Natural killer cell treated with Interleukin-12 subunit alpha and Interleukin-12 subunit beta and Interleukin-15 and Interleukin-18, amount 100 ng/mL, for 72 hours (primary cell): Measurements from ENCODE around the gene RASSF5. TPM values are rescaled to one million over a fixed set of nuclear protein-coding genes. Genes with fewer than 3 reads are reported as not detected.

Experiments used
- ATAC-seq, 2 donors: fragments of 150-1000 bp; cut with Tn5 transposase in 1 of 2; sonication (Bioruptor Pico), chemical (Tn5 transposase) in 1 of 2; 2 replicates each; pipeline ENCODE4 v1.10.0; 2021
- DNase-seq: peaks from one replicate; pipeline ENCODE4 v3.0.0; 2022; ENCODE audit warnings: low spot score
- H3K27ac Mint-ChIP-seq, 2 donors: 1 replicate in 1 of 2; 2 replicates in 1 of 2; pipeline ENCODE4 v1.8.0; 2022; ENCODE audit warnings: mixed read lengths in 2 of 2, mild to moderate bottlenecking in 1 of 2, moderate library complexity in 1 of 2
- H3K27me3 Mint-ChIP-seq, 2 donors: 1 replicate in 1 of 2; 2 replicates in 1 of 2; pipeline ENCODE4 v1.8.0; 2022; ENCODE audit warnings: mixed read lengths in 2 of 2
- H3K36me3 Mint-ChIP-seq: one replicate; pipeline ENCODE4 v1.8.0; 2022; ENCODE audit warnings: mixed read lengths
- H3K4me1 Mint-ChIP-seq, 2 donors: 1 replicate in 1 of 2; 2 replicates in 1 of 2; pipeline ENCODE4 v1.8.0; 2022; ENCODE audit warnings: low read depth in 2 of 2, mixed read lengths in 2 of 2, mild to moderate bottlenecking in 1 of 2
- H3K4me3 Mint-ChIP-seq: one replicate; pipeline ENCODE4 v1.8.0; 2022; ENCODE audit warnings: mixed read lengths
- H3K9me3 Mint-ChIP-seq: 2 replicates; pipeline ENCODE4 v1.8.0; 2022; ENCODE audit warnings: mixed read lengths
- total RNA-seq, 2 donors: library from RNA; stranded (reverse); gene quantifications; one replicate each; pipeline ENCODE4 v1.2.3, GENCODE V29; 2022

The RASSF5 gene
- total RNA-seq, 2 donors from 2014 or later: 178 to 260 TPM

DNA sequence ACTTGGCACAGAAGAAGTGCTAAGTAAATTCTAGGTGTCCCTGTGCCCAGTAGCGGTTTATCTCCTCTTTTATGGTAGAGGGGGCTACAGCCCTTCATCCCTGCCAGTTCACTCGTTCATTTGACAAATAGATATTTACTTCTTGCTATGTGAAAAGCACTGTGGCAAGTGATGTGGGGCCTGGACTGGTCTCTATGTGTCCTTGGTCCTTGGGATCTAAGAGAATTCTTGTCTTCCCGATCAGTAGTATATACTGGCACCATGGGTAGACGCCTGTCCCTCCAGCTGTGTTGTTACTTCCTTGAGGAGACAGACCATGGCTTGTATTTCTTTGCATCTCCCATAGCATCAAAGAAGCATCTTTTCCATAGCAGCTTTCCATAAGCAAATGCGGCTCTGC is 75.2 kb downstream of the RASSF5 start:
- Mint-ChIP-seq H3K4me1 (peaks cover 89 to 91% of the 10 kb centered on the region in 2 donors), H3K27ac (peak overlapping the region; percentile 99 to 100), H3K9me3 (no peaks in the 10 kb centered on the region)

GRCh38 chr1:206582971-206583706 is 75.8 kb downstream of the RASSF5 start:
- DNase-seq (no peak), ATAC-seq (no peak)
- Mint-ChIP-seq H3K36me3 (peaks cover 29% of the 10 kb centered on the region), H3K4me1 (peaks cover 85 to 89% of the 10 kb centered on the region in 2 donors), H3K4me3 (peak overlapping the region; percentile 91), H3K27ac (peak overlapping the region; percentile 99 to 100), H3K9me3 (no peaks in the 10 kb centered on the region), H3K27me3 (no peaks in the 10 kb centered on the region)

More for the DNA sequence above, 75.2 kb downstream of the RASSF5 start:
- peaks cover 27% of the 10 kb centered on the region for H3K36me3 Mint-ChIP-seq
- DNase-seq (no peak), ATAC-seq (no peak)
- peak overlapping the region; percentile 91 for H3K4me3 Mint-ChIP-seq
- no peaks in the 10 kb centered on the region for H3K27me3 Mint-ChIP-seq

DNA sequence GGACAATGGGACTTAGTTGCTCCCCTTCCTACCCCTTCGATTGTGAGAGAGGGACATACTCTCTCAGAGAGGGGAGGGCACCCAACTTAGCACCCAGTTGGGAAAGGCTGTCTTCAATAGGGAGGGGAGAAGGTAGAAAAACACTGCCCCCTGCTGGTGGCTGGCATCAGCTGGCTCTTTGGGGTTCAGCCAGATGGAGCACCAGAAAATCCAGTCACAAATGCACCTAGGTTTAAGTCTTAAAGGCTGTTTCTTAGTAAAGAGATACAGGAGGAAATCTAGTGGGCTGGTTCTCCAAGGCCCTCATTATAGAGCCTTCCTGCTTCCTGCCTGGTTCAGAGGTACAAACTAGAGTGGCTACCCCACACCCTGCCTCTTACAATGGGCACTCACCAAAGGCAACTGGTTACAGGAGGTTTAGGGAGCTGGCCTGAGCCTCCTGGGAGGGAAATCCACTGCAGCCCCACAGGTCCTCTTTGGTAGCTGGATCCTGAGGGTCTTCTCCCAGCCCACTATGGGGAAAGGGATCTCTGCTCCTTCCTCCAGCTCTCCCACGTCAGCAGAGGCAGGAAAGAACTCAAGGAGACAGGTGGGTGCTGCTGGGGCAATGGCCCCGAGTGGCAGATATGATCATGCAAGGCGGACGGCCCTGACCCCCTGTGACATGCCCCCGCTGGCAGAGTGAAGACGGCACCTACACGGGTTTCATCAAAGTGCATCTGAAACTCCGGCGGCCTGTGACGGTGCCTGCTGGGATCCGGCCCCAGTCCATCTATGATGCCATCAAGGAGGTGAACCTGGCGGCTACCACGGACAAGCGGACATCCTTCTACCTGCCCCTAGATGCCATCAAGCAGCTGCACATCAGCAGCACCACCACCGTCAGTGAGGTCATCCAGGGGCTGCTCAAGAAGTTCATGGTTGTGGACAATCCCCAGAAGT is 76.6 kb downstream of the RASSF5 start:
- Mint-ChIP-seq H3K4me1 (peaks cover 82 to 89% of the 10 kb centered on the region in 2 donors), H3K36me3 (peaks cover 27% of the 10 kb centered on the region), H3K9me3 (no peaks in the 10 kb centered on the region), H3K27ac (peak overlapping the region; percentile 99 to 100), H3K27me3 (no peaks in the 10 kb centered on the region), H3K4me3 (peak overlapping the region; percentile 91)
- peak; percentile 43 to 54 for ATAC-seq
- peak; percentile 86 for DNase-seq

GRCh38 chr1:206584683-206585082 is 77.4 kb downstream of the RASSF5 start:
- peaks cover 31% of the 10 kb centered on the region for H3K36me3 Mint-ChIP-seq
- peaks cover 80 to 89% of the 10 kb centered on the region in 2 donors for H3K4me1 Mint-ChIP-seq
- no peaks in the 10 kb centered on the region for H3K27me3 Mint-ChIP-seq
- H3K4me3 Mint-ChIP-seq: peak overlapping the region; percentile 22
- DNase-seq (no peak), ATAC-seq (no peak)
- H3K9me3 Mint-ChIP-seq: no peaks in the 10 kb centered on the region
- peak overlapping the region; percentile 90 to 100 for H3K27ac Mint-ChIP-seq

DNA sequence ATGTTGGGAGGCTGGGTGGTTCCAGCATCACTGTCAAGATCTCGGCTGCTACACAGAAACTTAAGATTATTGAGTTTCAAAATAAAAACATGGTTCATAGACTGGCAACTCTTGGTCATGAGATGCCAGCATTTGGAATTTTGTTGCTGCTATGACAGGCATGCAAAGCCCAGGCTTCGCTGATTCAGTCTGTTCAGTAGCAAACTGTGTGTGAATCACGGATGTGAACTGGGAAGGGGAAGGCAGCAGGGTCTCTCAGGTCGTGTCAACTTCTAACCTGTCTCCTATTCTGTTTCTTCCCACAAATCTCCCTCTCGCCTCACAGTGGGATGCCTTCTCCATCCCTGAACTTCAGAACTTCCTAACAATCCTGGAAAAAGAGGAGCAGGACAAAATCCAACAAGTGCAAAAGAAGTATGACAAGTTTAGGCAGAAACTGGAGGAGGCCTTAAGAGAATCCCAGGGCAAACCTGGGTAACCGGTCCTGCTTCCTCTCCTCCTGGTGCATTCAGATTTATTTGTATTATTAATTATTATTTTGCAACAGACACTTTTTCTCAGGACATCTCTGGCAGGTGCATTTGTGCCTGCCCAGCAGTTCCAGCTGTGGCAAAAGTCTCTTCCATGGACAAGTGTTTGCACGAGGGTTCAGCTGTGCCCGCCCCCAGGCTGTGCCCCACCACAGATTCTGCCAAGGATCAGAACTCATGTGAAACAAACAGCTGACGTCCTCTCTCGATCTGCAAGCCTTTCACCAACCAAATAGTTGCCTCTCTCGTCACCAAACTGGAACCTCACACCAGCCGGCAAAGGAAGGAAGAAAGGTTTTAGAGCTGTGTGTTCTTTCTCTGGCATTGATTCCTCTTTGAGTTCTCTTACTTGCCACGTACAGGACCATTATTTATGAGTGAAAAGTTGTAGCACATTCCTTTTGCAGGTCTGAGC is 79.4 kb downstream of the RASSF5 start:
- DNase-seq: no peak
- Mint-ChIP-seq H3K27me3 (no peaks in the 10 kb centered on the region), H3K4me1 (peaks cover 78 to 89% of the 10 kb centered on the region in 2 donors), H3K27ac (peak overlapping the region; percentile 90 to 99), H3K9me3 (no peaks in the 10 kb centered on the region), H3K36me3 (peaks cover 21% of the 10 kb centered on the region), H3K4me3 (peak overlapping the region; percentile 45)
- no peak for ATAC-seq

- Mint-ChIP-seq H3K27ac (peak overlapping the region; percentile 90 to 99), H3K4me1 (peaks cover 76 to 88% of the 10 kb centered on the region in 2 donors), H3K4me3 (peak overlapping the region; percentile 45), H3K27me3 (no peaks in the 10 kb centered on the region), H3K9me3 (no peaks in the 10 kb centered on the region), H3K36me3 (peaks cover 32% of the 10 kb centered on the region)
- DNase-seq (no peak), ATAC-seq (no peak)
These were observed 80.6 kb downstream of the RASSF5 start for GRCh38 chr1:206587904-206588303.

DNA sequence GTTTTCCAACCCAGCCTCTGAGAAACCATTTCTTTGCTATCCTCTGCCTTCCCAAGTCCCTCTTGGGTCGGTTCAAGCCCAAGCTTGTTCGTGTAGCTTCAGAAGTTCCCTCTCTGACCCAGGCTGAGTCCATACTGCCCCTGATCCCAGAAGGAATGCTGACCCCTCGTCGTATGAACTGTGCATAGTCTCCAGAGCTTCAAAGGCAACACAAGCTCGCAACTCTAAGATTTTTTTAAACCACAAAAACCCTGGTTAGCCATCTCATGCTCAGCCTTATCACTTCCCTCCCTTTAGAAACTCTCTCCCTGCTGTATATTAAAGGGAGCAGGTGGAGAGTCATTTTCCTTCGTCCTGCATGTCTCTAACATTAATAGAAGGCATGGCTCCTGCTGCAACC is 81.2 kb downstream of the RASSF5 start:
- no peak for ATAC-seq

GRCh38 chr1:206589206-206589605 is 81.9 kb downstream of the RASSF5 start:
- Mint-ChIP-seq H3K27me3 (no peaks in the 10 kb centered on the region), H3K4me1 (peaks cover 70 to 82% of the 10 kb centered on the region in 2 donors), H3K9me3 (no peaks in the 10 kb centered on the region), H3K36me3 (peaks cover 41% of the 10 kb centered on the region), H3K27ac (peak overlapping the region; percentile 90 to 99), H3K4me3 (peak overlapping the region; percentile 71)
- ATAC-seq (no peak), DNase-seq (no peak)

More for the DNA sequence above, 81.2 kb downstream of the RASSF5 start:
- peak overlapping the region; percentile 71 for H3K4me3 Mint-ChIP-seq
- no peaks in the 10 kb centered on the region for H3K9me3 Mint-ChIP-seq
- peak overlapping the region; percentile 90 to 99 for H3K27ac Mint-ChIP-seq
- peaks cover 74 to 86% of the 10 kb centered on the region in 2 donors for H3K4me1 Mint-ChIP-seq
- no peak for DNase-seq
- H3K36me3 Mint-ChIP-seq: peaks cover 37% of the 10 kb centered on the region
- no peaks in the 10 kb centered on the region for H3K27me3 Mint-ChIP-seq

DNA sequence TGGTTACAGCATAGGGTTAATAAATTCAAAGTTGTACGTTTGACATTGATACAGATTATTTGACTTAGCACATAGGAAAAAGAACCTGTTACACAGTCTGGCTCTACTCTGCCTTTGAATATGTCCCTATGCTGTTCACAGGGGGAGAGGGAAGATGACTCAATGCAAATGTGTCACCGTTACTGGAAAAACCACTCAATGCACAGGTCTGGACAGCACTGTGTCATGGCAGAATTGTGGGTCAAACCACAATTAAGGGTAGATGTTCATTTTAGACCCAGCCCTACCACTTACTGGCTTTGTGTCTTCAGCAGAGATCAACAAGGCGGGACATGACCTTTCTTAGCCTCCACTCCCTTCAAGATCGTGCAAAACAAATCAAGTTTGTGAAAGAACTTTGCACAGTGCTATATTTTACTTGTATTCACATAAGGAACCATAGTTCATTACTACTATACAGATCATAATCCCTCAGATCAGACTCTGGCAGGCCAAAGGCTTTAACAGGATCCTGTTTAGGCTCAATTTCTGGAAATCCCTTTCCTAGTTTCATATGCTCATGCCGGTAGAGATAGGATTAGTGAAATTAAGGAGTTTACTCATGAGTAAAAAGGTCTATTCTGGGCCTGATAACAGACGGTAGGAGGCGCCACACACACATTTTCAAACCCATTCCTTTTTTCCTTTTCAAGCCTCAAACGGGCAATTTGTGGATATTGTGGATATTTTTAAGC is 82.9 kb downstream of the RASSF5 start:
- Mint-ChIP-seq H3K27me3 (no peaks in the 10 kb centered on the region), H3K27ac (peak overlapping the region; percentile 90 to 99), H3K4me3 (peak overlapping the region; percentile 71), H3K9me3 (no peaks in the 10 kb centered on the region), H3K36me3 (peaks cover 43% of the 10 kb centered on the region), H3K4me1 (peaks cover 68 to 77% of the 10 kb centered on the region in 2 donors)
- ATAC-seq (peak; percentile 96 to 97), DNase-seq (peak; percentile 87)

DNA sequence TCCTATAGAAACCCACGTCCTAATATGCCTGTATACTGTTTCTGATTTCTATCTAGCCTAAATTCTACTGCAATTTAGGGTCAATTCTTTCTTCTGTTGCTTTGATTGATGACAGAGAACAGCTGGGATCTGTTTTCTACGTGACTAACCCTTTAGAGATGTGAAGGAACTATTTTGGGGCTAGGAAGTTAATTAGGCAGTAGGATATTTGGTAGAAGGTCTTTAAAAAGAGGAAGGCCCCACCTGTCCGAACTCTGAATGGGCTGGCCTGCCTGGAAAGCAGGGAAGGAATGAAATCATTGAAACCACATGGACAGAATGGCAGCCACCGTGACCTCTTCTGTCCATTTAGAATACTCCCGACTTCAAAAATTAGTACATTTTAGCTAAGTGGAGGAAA is 83.9 kb downstream of the RASSF5 start:
- Mint-ChIP-seq H3K27ac (peak overlapping the region; percentile 90 to 99), H3K4me1 (peaks cover 60 to 68% of the 10 kb centered on the region in 2 donors), H3K9me3 (no peaks in the 10 kb centered on the region), H3K36me3 (peaks cover 49% of the 10 kb centered on the region), H3K4me3 (peak overlapping the region; percentile 71), H3K27me3 (no peaks in the 10 kb centered on the region)
- no peak for DNase-seq
- ATAC-seq: no peak

DNA sequence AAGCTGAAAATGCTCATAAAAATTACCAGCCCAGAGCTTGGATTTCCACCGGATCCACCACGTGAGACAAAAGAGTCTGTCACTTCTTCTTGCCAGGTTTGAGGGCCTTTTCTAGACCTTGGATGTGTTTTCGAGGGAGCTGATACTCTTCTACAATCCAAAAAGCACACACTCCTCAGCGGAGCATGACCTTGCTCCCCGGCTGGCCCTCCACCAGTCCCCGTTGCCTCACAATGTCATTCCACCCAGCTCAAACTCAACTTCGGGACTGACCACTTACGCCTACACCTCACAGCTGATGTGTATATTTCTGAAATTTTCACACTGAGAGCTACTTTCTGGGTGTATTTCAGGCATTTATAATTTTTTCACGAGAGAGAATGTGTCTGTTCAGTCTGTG is 84.4 kb downstream of the RASSF5 start:
- Mint-ChIP-seq H3K36me3 (peaks cover 51% of the 10 kb centered on the region), H3K4me3 (peak overlapping the region; percentile 60), H3K9me3 (no peaks in the 10 kb centered on the region), H3K27me3 (no peaks in the 10 kb centered on the region), H3K4me1 (peaks cover 56 to 64% of the 10 kb centered on the region in 2 donors), H3K27ac (peak overlapping the region; percentile 90 to 99)
- ATAC-seq: no peak
- no peak for DNase-seq

GRCh38 chr1:206593351-206593925 is 86.1 kb downstream of the RASSF5 start:
- H3K36me3 Mint-ChIP-seq: peaks cover 47% of the 10 kb centered on the region
- no peak overlapping the region for H3K4me3 Mint-ChIP-seq
- no peak for DNase-seq
- H3K27me3 Mint-ChIP-seq: no peaks in the 10 kb centered on the region
- peak overlapping the region; percentile 90 to 99 for H3K27ac Mint-ChIP-seq
- peaks cover 48 to 56% of the 10 kb centered on the region in 2 donors for H3K4me1 Mint-ChIP-seq
- ATAC-seq: no peak
- no peaks in the 10 kb centered on the region for H3K9me3 Mint-ChIP-seq
